Measurements from ENCODE around the gene CD83.

GRCh38 chr6:14118091-14118439, 493 bp downstream of the CD83 start:
- no peak for TF ChIP-seq CTCF (IDR thresholded peaks at IDR 0.05; ENCODE audit: low read length)
- TF ChIP-seq EZH2 (optimal IDR thresholded peaks at IDR 0.05; ENCODE audit: low read depth, low read length): no peak
- TF ChIP-seq EZH2phosphoT487 (IDR thresholded peaks at IDR 0.05; ENCODE audit: low read length): no peak

Measured in MM.1S (cell line).